Measurements from ENCODE around the gene MCCC1.
"Not testable (repeated sequence)": the region's sequence is repeated elsewhere in the genome, so short reads cannot be mapped to it uniquely, and the experiment has no call there.

DNA sequence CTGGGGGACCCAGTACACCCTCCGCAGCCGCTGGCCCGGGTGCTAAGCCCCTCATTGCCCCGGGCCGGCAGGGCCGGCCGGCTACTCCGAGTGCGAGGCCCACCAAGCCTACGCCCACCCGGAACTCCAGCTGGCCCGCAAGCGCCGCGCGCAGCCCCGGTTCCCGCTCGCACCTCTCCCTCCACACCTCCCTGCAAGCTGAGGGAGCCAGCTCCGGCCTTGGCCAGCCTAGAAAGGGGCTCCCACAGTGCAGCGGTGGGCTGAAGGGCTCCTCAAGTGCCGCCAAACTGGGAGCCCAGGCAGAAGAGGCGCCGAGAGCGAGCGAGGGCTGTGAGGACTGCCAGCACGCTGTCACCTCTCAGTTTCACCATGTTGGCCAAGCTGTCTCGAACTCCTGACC lies 4.7 kb upstream of the MCCC1 start:
- not testable (repeated sequence) for TF ChIP-seq POLR2A (IDR thresholded peaks at IDR 0.05; ENCODE audit: low read depth, low read length); RFX5 (IDR thresholded peaks at IDR 0.05; ENCODE audit: low read depth, low read length); MXI1 (IDR thresholded peaks at IDR 0.05; ENCODE audit: borderline replicate concordance, low read depth, low read length); MAFK (IDR thresholded peaks at IDR 0.05; ENCODE audit: low read depth, low read length); NFE2L2 (IDR thresholded peaks at IDR 0.05; ENCODE audit: low read depth, low read length)
- TF ChIP-seq, protein P1, sequence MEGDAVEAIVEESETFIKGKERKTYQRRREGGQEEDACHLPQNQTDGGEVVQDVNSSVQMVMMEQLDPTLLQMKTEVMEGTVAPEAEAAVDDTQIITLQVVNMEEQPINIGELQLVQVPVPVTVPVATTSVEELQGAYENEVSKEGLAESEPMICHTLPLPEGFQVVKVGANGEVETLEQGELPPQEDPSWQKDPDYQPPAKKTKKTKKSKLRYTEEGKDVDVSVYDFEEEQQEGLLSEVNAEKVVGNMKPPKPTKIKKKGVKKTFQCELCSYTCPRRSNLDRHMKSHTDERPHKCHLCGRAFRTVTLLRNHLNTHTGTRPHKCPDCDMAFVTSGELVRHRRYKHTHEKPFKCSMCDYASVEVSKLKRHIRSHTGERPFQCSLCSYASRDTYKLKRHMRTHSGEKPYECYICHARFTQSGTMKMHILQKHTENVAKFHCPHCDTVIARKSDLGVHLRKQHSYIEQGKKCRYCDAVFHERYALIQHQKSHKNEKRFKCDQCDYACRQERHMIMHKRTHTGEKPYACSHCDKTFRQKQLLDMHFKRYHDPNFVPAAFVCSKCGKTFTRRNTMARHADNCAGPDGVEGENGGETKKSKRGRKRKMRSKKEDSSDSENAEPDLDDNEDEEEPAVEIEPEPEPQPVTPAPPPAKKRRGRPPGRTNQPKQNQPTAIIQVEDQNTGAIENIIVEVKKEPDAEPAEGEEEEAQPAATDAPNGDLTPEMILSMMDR (conservative IDR thresholded peaks at IDR 0.05; ENCODE audit: low read depth, low read length) = not testable (repeated sequence)
